Measurements from ENCODE around the gene ADISSP. TPM values are rescaled to one million over a fixed set of nuclear protein-coding genes. Genes with fewer than 3 reads are reported as not detected.

ADISSP gene
- total and polyA plus RNA-seq, 9 of the 15 experiments (the other 6 are each of a cell fraction or from before 2014, with no cell fraction given): 1.4 to 70.6 (median 23.4) TPM

DNA sequence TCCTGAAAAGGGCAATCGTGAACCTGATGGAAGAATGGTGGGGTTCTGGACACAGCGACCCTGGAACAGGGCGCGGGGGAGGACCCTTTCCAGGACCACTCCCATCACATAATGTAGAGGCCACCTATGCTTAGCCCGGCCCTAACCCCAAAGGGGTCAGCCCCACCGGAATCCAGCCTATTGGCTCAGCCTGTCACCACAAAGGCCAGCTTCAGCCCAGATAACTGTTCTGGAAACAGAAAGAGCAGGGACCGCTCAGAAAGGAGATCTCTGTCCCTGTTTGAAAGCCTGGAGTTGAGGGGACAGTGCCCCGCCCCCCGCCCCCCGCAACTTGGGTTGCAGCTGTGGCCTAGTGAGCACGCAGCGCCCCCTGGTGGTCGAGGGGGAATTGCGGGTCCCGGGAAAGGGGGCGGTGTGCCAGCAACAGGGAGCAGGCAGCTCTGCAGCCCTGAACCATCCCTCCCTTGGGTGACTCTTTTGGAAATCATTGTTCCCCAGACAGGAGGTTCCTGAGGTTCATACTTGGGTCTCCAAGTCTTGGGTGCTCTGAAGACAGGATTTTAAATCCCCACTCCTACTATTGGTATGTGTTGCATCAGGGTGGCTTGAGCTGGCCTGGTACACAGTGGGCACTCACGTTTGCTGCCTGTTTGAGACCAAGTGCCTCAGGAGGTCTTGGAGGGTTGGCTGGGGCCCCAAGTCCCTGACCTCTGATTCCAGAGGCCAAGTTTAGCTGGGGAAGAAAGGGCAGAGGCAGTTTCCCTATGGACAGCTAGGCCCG lies 56.7 kb downstream of the ADISSP start (continued):
- TF ChIP-seq, protein P1, sequence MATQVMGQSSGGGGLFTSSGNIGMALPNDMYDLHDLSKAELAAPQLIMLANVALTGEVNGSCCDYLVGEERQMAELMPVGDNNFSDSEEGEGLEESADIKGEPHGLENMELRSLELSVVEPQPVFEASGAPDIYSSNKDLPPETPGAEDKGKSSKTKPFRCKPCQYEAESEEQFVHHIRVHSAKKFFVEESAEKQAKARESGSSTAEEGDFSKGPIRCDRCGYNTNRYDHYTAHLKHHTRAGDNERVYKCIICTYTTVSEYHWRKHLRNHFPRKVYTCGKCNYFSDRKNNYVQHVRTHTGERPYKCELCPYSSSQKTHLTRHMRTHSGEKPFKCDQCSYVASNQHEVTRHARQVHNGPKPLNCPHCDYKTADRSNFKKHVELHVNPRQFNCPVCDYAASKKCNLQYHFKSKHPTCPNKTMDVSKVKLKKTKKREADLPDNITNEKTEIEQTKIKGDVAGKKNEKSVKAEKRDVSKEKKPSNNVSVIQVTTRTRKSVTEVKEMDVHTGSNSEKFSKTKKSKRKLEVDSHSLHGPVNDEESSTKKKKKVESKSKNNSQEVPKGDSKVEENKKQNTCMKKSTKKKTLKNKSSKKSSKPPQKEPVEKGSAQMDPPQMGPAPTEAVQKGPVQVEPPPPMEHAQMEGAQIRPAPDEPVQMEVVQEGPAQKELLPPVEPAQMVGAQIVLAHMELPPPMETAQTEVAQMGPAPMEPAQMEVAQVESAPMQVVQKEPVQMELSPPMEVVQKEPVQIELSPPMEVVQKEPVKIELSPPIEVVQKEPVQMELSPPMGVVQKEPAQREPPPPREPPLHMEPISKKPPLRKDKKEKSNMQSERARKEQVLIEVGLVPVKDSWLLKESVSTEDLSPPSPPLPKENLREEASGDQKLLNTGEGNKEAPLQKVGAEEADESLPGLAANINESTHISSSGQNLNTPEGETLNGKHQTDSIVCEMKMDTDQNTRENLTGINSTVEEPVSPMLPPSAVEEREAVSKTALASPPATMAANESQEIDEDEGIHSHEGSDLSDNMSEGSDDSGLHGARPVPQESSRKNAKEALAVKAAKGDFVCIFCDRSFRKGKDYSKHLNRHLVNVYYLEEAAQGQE (IDR thresholded peaks at IDR 0.05; ENCODE audit: borderline replicate concordance): peak; percentile 67; the same call in 1 of the 2 replicates
- TF ChIP-seq, protein P1 (CRISPR knock-in tag; IDR thresholded peaks at IDR 0.05; ENCODE audit: low read depth): no peak
- no peak for TF ChIP-seq CREBBP (IDR thresholded peaks at IDR 0.05; ENCODE audit: low read depth, low read length)
- peak; percentile 50 for TF ChIP-seq NFIC (IDR thresholded peaks at IDR 0.05)
- no peak for TF ChIP-seq ZNF780A (CRISPR knock-in tag; IDR thresholded peaks at IDR 0.05)
- TF ChIP-seq MEF2D (tag; conservative IDR thresholded peaks at IDR 0.05; ENCODE audit: low read depth): no peak
- TF ChIP-seq ARID2 (IDR thresholded peaks at IDR 0.05): peak; percentile 63; the same call in 1 of the 2 replicates
- no peak for TF ChIP-seq RERE (CRISPR knock-in tag; IDR thresholded peaks at IDR 0.05; ENCODE audit: borderline replicate concordance)
- TF ChIP-seq, protein P2, sequence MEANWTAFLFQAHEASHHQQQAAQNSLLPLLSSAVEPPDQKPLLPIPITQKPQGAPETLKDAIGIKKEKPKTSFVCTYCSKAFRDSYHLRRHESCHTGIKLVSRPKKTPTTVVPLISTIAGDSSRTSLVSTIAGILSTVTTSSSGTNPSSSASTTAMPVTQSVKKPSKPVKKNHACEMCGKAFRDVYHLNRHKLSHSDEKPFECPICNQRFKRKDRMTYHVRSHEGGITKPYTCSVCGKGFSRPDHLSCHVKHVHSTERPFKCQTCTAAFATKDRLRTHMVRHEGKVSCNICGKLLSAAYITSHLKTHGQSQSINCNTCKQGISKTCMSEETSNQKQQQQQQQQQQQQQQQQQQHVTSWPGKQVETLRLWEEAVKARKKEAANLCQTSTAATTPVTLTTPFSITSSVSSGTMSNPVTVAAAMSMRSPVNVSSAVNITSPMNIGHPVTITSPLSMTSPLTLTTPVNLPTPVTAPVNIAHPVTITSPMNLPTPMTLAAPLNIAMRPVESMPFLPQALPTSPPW (CRISPR knock-in tag; IDR thresholded peaks at IDR 0.05): peak; percentile 75
- no peak for TF ChIP-seq ZNF766 (CRISPR knock-in tag; conservative IDR thresholded peaks at IDR 0.05)

Data from K562 (cell line).